Inflammatory macrophage treated with lipopolysaccharide for 1 hour (primary cell): Measurements from ENCODE around the gene NFKBIZ.
A peak's percentile ranks its signal among the peaks of the same experiment; 100 is the strongest.

Source experiments
- DNase-seq, 2 donors: peaks; one replicate each; pipeline ENCODE4 v3.0.0-alpha.2; 2020 to 2022

NFKBIZ gene

GRCh38 chr3:101851850-101852714 lies 2.8 kb downstream of the NFKBIZ start:
- DNase-seq, result peak in 1 of 2 donors; percentile 59

DNA sequence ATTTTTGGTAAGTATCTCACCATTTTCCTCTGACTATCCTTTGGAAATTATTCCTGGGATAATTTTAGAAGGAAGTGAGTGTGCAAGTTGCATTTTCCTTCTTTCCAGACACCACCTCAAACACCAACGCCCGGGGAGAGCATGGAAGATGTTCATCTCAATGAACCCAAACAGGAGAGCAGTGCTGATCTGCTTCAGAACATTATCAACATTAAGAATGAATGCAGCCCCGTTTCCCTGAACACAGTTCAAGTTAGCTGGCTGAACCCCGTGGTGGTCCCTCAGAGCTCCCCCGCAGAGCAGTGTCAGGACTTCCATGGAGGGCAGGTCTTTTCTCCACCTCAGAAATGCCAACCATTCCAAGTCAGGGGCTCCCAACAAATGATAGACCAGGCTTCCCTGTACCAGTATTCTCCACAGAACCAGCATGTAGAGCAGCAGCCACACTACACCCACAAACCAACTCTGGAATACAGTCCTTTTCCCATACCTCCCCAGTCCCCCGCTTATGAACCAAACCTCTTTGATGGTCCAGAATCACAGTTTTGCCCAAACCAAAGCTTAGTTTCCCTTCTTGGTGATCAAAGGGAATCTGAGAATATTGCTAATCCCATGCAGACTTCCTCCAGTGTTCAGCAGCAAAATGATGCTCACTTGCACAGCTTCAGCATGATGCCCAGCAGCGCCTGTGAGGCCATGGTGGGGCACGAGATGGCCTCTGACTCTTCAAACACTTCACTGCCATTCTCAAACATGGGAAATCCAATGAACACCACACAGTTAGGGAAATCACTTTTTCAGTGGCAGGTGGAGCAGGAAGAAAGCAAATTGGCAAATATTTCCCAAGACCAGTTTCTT lies 3.9 kb downstream of the NFKBIZ start:
- peak in 1 of 2 donors; percentile 28 for DNase-seq

DNA sequence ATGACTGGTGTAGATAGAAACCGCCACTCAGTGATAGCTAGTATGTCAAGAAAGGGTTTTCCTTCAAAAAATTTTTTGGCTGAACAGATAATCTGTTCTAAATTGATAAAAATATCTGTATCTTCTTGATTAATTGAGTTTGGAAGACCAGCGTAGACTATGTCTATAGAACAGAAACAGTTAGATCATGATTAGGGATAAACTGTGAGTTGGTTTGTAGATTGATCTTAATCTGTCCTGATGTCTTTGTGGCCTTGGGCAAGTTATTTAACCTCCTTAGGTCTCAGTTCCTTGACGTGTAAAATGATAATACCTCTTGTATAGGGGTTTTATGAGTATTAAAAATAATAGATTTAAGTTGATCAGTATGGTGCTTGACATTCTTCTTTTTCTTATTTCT lies 4.7 kb downstream of the NFKBIZ start:
- DNase-seq, result peak in 1 of 2 donors; percentile 21

DNA sequence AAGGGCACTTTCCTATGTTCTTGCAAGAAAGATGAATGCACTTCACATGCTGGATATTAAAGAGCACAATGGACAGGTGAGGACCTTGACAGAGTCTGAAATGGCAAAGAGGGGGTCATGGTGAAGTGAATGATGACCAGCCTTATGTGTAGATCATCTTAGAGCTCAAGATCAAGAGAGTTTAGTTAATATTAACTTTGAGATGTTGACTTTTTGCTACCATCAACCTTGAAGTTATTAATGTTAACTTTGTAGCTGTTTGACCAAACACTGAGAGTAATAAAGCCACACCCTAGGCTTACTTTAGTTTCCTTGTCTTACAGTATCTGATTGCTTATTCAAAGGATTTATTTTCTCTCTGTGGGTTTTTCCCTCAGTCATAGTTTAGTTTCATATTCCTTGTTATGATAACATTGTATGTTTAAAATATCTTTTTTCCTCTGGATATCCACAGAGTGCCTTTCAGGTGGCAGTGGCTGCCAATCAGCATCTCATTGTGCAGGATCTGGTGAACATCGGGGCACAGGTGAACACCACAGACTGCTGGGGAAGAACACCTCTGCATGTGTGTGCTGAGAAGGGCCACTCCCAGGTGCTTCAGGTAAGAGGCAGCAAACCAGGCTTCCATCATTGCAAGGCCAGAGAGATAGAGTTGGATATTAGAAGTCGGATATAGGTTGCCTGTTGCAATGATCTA lies 5.4 kb downstream of the NFKBIZ start:
- peak in 1 of 2 donors; percentile 30 for DNase-seq

DNA sequence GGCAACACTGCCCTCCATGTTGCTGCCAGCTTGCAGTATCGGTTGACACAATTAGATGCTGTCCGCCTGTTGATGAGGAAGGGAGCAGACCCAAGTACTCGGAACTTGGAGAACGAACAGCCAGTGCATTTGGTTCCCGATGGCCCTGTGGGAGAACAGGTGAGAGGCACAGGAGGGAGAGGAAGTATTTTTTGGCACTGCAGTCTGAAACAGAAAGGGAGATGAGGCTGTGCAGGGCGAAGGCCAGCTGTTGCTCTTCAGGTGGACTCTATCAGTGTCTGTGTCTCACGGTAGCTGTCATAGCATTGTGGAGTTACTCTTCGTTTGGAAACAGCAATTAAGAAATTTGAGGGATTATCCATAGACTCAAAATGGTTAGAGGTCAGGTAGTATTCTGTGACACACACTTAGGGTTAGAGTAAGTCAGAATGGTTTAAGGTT lies 8.0 kb downstream of the NFKBIZ start:
- DNase-seq, result no peak

DNA sequence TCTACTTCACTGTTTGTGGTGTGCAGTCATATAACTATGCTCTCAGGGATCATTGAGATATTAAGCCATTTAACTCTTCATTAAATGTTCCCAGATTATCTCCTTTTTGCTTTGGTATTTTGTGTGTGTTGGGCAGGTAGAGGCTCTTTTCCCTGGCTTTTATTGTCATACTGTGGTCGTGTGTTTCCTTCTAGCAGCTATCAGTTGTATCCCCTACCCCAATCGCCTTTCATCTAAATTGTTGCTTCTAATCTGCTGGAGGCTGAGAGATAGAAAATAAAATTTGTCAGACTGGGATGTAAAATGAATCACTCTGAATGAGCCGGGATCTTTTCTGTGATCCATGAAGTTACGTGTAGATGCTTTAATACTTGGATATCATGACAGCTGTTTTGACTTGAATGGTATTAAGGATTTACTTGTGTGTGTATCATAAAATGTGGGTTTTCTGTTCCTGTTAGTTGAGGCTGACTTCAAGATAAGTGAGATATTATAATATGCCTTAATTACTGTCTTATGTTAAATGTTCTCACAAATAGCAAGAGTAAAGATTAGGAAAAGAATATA lies 9.2 kb downstream of the NFKBIZ start:
- DNase-seq, result no peak

DNA sequence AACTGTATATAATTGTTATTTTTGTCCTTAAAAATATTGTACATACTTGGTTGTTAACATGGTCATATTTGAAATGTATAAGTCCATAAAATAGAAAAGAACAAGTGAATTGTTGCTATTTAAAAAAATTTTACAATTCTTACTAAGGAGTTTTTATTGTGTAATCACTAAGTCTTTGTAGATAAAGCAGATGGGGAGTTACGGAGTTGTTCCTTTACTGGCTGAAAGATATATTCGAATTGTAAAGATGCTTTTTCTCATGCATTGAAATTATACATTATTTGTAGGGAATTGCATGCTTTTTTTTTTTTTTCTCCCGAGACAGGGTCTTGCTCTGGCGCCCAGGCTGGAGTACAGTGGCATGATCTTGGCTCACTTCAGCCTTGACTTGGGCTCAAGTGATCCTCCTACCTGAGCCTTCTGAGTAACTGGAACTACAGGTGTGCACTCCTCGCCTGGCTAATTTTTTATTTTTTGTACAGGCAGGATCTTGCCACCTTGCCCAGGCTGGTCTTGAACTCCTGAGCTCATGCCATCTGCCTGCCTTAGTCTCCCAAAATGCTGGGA lies 10.7 kb downstream of the NFKBIZ start:
- no peak for DNase-seq

- peak in 1 of 2 donors; percentile 41 for DNase-seq
Observed at GRCh38 chr3:101861212-101861788, 12.0 kb downstream of the NFKBIZ start.

DNA sequence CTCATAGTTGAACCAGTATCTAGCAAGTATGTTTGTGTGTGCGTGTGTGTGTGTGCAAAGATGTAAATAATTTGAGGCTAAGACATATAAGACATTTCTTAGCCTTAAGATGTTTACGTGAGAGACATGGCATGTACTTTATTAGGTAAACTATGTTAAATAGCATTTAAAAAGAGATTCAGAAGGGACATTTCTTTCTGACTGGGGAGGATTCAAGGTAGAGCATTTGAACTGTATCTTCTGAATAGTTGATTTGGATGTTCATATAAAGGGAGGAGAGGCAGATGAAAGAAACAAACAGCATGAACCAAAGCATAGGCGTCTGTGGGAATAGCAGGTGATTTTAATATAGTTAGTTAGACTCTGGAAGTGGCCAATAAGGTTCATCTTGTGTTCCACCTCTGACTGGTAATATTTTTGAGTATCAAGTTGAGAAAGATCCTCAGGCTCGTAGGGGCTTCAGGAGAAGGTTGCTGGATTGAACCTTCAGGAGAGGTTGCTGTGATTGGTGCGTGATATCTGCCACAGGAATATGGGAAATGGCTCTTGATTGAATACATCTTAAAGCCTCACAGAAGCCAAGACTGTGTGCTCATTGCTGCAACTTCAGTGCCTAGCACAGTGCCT lies 12.6 kb downstream of the NFKBIZ start:
- peak in 1 of 2 donors; percentile 52 for DNase-seq

- peak in 1 of 2 donors; percentile 55 for DNase-seq
Observed at GRCh38 chr3:101862416-101863165, 13.3 kb downstream of the NFKBIZ start.

DNA sequence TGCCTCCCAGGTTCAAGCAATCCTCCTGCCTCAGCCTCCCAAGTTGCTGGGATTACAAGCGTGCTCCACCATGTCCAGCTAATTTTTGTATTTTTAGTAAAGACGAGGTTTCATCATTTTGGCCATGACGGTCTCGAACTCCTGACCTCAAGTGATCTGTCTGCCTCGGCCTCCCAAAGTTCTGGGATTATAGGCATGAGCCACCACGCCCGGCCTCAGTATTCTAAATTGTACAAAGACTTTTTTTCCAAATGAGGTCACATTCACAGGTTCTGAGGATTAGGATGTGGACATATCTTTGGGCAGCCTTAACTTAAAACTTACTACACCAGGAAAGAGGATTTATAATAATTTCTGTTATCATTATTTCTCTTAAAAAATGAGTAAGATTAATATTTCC lies 15.6 kb downstream of the NFKBIZ start:
- peak in 1 of 2 donors; percentile 45 for DNase-seq

DNA sequence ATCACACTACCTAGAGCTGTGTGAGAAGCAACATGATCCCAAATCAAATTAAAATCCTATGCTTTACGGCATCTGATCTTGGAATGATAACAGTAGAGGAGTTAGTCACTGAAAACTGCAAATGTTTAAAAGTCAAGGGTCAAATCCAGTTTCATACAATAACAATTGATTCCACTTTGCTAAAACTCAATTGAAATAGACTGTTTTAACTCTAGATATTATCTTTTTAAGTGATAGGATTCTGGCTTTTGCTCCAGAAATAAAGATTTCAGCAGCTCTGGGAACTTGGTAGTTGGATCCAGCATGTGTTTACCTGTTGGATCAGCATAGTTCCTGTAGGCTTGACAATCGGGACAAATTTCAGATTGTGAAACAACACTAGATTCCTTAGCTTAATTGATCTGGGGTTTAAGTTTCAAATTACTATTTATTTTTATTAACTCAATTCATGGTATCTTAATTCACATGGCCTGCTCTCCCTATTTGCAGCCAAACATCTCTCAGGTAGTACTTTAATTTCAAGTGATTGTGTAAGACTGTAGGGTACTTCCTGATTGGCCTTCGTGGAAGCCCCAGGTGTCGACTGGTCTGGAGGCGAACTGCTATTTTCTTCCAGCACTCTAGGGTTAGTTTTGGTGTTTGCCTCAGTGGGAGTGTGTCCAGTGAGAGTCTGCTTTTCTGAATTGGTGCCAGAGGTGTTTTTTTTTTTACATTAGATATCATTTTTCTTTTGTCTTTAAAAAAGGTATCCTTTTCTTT lies 16.6 kb downstream of the NFKBIZ start:
- DNase-seq, result peak in 1 of 2 donors; percentile 34

- no peak for DNase-seq
Observed at GRCh38 chr3:101867511-101867910, 18.2 kb downstream of the NFKBIZ start.

GRCh38 chr3:101867996-101868395 lies 18.7 kb downstream of the NFKBIZ start:
- no peak for DNase-seq

DNA sequence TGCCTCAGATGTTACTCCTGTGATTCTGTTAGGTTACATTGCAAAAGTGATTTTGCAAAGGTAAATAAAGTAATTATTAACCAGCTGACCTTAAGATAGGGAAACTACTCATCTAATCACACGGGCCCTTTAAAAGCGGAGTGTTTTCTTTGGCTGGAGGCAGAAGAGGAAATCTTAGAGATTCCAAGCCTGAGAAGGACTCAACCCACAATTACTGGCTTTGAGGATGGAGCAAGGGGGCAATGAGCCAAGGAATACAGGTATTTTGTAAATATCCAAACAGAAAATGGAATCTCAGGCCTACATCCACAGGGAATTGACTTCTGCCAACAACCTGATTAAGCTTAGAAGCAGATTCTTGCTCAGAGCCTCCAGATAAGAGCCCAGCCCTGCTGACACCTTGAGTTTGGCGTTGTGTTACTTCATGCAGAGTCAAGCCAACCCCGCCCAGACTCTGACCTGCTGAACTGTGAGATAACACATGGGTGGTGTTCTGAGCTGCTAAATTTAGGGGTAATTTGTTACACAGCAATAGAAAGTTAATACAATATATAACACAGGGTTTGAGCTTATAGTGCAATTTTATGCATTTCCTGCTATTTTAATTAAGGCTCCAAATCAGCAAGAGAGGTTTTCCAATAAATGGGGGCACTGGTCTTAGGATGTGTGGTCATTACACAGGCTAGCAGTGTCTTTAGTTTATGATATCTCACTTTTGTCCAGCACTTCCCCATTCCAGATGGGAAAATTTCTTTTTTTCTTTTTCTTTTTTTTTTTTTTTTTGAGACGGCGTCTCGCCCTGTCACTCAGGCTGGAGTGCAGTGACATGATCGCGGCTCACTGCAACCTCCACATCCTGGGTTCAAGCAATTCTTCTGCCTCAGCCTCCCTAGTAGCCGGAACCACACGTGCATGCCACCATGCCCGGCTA lies 19.5 kb downstream of the NFKBIZ start:
- DNase-seq, result peak in 1 of 2 donors; percentile 34

DNA sequence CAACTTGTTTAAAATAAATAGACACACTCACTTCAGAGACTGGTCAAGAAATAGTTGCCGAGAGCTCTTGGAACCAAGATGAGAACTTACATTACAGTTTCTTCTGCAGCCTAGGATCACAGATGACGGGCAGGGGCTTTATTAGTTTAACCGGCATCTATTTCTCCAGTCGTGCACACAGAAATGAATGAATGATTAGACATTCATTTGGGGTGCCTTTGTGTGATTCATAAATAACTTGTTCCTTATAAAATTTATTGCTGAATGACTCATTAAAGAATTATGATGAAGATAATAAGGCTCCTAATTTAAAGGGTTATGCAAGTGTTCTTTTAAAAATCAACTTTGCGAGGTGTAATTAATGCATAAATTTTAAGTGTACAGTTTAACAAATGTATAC lies 20.8 kb downstream of the NFKBIZ start:
- no peak for DNase-seq

- DNase-seq, result peak; percentile 88 to 91
Observed at GRCh38 chr3:101873619-101874018, 24.3 kb downstream of the NFKBIZ start.

- DNase-seq, result peak; percentile 55 to 78
Observed at GRCh38 chr3:101876142-101876541, 26.8 kb downstream of the NFKBIZ start.

- DNase-seq, result no peak
Observed at GRCh38 chr3:101878589-101878988, 29.3 kb downstream of the NFKBIZ start.
